Cardiac muscle cell (in vitro differentiated cells and primary cell): ENCODE data around the gene PC. TPM values are rescaled to one million over a fixed set of nuclear protein-coding genes. Genes with fewer than 3 reads are reported as not detected.
A peak's percentile ranks its signal among the peaks of the same experiment; 100 is the strongest.

Experiments
- DNase-seq, 2 donors: peaks; one replicate each; pipeline versions ENCODE4 v3.0.0 to v3.0.0-alpha.2; 2010 to 2017; ENCODE audit warnings: low read depth in 1 of 2, low spot score in 1 of 2
- H3K27ac ChIP-seq: fragments of 200-600 bp; sonication (generic); 2 replicates; pipeline ENCODE4 v1.5.1; 2016
- H3K27me3 ChIP-seq: fragments of 200-600 bp; sonication (generic); 2 replicates; pipeline ENCODE4 v1.6.0; 2016; ENCODE audit warnings: control low read depth
- H3K36me3 ChIP-seq: fragments of 200-600 bp; sonication (generic); 2 replicates; pipeline ENCODE4 v1.5.1; 2016; ENCODE audit warnings: control low read depth
- H3K4me1 ChIP-seq: fragments of 200-600 bp; sonication (generic); 2 replicates; pipeline ENCODE4 v1.8.1; 2017; ENCODE audit warnings: low read depth, mild to moderate bottlenecking, mixed run types
- H3K4me3 ChIP-seq: fragments of 200-600 bp; sonication (generic); 2 replicates; pipeline ENCODE4 v1.5.1; 2016; ENCODE audit warnings: mild to moderate bottlenecking
- H3K9me3 ChIP-seq: fragments of 200-600 bp; sonication (generic); 2 replicates; pipeline ENCODE4 v1.5.1; 2017; ENCODE audit warnings: low read depth, mild to moderate bottlenecking, control low read depth
- polyA plus RNA-seq: library from polyadenylated mRNA; unstranded; fragments of >200 nt; fragmentation: Nextera tagmentation; extraction: Ambion mirVana; gene quantifications from 2 replicates; pipeline ENCODE4 v1.2.1, GENCODE V29; 2016
- total RNA-seq: library from RNA; depleted of rRNA; stranded (reverse); fragments of >200 nt; gene quantifications from 2 replicates; pipeline ENCODE4 v1.2.3, GENCODE V29; 2016
- TF ChIP-seq, protein P1 (sequence below): IDR thresholded peaks from 2 replicates; pipeline ENCODE4 v1.5.1; 2012; ENCODE audit warnings: low read depth, mild to moderate bottlenecking, low read length

PC gene
- total and polyA plus RNA-seq, 2 experiments from 2014 or later = 20.5 to 30.7 TPM

DNA sequence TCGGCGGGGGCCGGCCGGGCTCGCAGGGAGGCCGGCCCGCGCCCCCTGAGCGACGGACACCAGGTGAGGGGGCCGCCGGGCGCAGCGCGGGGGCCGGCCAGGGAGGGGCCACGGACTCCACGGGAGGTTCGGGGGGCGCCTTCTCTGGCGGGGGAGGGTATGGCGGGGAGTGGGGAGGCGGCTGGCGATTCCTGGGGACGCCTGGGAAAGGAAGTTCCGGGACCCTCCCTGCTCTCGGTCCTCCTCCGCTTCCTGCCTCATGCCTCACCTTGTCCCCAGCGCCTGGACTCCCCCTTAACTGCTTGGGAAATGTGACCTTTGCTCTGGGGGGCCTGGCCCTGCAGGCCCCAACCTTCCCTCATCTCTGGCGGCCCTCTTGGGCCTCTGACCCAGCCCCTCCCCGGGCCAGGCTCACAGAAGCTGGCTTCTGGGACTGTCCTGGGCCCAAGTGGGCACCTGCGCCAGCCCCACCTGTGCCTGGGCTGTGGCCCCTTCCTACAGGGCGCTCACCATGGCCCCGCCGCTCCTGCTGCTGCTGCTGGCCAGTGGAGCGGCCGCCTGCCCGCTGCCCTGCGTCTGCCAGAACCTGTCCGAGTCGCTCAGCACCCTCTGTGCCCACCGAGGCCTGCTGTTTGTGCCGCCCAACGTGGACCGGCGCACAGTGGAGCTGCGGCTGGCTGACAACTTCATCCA is 100.8 kb downstream of the PC start:
- Histone ChIP-seq H3K4me1 (peaks cover 6% of the 10 kb centered on the region), H3K4me3 (peak overlapping the region; percentile 59), H3K27ac (no peak overlapping the region), H3K9me3 (no peaks in the 10 kb centered on the region), H3K36me3 (peaks cover 3% of the 10 kb centered on the region), H3K27me3 (no peaks in the 10 kb centered on the region)
- DNase-seq = no peak
- TF ChIP-seq, protein P1, sequence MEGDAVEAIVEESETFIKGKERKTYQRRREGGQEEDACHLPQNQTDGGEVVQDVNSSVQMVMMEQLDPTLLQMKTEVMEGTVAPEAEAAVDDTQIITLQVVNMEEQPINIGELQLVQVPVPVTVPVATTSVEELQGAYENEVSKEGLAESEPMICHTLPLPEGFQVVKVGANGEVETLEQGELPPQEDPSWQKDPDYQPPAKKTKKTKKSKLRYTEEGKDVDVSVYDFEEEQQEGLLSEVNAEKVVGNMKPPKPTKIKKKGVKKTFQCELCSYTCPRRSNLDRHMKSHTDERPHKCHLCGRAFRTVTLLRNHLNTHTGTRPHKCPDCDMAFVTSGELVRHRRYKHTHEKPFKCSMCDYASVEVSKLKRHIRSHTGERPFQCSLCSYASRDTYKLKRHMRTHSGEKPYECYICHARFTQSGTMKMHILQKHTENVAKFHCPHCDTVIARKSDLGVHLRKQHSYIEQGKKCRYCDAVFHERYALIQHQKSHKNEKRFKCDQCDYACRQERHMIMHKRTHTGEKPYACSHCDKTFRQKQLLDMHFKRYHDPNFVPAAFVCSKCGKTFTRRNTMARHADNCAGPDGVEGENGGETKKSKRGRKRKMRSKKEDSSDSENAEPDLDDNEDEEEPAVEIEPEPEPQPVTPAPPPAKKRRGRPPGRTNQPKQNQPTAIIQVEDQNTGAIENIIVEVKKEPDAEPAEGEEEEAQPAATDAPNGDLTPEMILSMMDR = no peak

DNA sequence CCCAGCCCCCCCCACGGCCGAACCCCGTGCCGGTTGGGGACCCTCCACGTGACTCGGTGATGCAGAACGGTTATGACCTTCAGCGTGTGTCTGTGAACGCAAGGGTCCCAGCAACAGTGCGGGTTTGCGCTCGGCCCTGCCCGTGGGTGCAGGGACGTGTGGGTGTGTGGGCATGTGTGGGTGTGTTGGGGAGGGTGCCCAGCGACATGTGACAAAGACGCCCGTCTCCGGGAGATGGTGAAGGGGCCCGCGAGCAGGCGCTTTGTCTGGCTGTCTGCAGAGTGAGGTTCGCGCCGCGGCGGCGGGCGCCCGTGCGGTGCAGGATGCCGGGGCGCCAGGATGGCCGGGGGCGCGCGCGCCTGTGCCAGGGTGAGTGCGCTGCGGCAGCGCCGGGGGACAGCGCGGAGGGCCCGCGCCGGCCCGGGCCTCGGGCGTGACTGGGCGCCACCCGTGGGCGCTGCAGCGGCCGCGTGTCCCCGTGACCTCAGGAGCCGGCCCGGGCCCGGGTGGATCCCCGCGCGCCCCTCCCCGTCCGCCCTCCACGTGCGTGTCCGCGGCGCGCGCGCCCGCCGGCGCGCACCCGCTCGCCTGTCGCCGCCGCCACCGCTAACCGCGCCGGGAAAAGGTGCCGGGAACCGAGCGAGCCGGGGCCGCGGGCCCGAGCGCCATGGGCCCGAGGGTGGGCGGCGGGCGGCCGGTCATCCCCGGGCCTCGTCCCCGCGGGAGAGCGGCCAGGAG is 101.5 kb downstream of the PC start, which contains the start of gene LRFN4:
LRFN4 (plus strand) TSS at position 569 of the 738 bp plus-strand sequence. CDS start 681 bp downstream, outside the sequence.
- TF ChIP-seq, protein P1 = no peak
- DNase-seq = peak in 1 of 2 donors; percentile 76
- Histone ChIP-seq H3K4me1 (peaks cover 6% of the 10 kb centered on the region), H3K27ac (peak within 1 kb of the TSS; percentile 2), H3K36me3 (peaks cover 3% of the 10 kb centered on the region), H3K27me3 (no peaks in the 10 kb centered on the region), H3K9me3 (no peaks in the 10 kb centered on the region), H3K4me3 (peak within 1 kb of the TSS; percentile 59)

DNA sequence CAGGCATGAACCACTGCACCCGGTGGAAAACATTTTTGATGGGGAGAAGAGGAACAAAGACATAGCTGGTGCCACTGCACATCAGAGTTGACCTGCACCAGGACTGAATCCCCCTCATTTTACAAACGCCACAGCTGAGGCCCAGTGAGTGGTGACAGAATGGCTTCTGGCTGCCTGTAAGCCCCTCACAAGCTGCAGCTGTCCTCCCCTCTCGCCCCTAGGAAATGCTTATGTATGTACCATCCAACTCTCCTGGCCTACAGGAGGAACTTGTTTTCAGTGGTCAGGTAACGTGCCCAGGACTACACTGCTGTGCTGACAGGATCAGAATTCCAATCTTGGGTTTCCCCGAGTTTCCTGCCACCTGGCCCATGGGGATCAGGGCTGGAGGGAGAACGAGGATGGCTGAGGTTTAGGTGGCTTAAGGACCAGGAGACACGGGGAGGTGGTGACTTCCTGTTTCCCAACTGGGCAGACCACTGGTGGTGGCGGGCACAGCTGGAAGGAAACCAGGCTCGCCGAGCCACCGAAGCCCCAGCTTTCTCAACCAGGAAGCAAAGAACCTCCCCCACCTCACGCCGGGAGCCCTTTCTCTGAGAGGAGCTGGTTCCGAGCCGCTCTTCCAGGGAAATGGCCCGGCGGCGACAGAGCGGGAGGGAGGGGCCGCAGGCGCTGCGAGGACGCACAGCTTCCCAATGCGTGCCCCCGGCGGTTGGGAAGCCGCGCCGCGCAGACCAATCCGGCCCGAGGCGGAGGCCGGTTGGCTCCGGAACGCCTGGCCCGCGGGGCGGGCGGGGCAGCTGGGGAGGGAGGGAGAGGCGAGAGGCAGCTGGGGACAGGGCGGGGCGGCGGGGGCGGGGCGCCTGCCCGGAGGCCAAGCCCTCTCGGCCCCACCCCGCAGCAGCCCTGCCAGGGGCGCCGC is 102.3 kb downstream of the PC start:
- Histone ChIP-seq H3K4me3 (peak overlapping the region; percentile 59), H3K27me3 (no peaks in the 10 kb centered on the region), H3K36me3 (peaks cover 3% of the 10 kb centered on the region), H3K4me1 (peaks cover 6% of the 10 kb centered on the region), H3K9me3 (no peaks in the 10 kb centered on the region), H3K27ac (peak overlapping the region; percentile 2)
- TF ChIP-seq, protein P1 = no peak
- DNase-seq = peak; percentile 95 to 97

DNA sequence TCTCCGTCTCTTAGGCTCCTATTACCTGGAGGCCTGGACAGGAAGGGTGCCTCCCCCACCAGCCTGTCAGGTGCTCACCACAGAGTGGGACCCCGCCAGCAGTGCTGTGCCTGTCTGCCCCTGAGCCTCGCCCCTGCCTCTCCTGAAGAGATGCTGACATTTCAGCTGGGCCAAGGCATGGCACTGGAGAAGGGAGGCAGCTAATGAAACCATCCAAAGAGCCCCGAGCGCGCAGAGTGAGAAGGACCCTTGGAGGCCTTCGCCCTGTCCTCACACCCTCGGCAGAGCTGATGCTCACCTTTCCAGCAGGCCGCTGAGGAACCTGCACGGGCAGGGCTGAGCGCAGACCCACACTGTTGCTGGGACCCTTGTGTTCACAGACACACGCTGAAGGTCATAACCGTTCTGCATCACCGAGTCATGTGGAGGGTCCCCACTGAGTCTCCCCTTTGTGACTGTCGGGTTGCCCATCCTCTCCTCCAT is 103.4 kb downstream of the PC start:
- TF ChIP-seq, protein P1 = no peak
- Histone ChIP-seq H3K9me3 (no peaks in the 10 kb centered on the region), H3K4me1 (peaks cover 6% of the 10 kb centered on the region), H3K4me3 (no peak overlapping the region), H3K27ac (no peak overlapping the region), H3K27me3 (no peaks in the 10 kb centered on the region), H3K36me3 (peaks cover 3% of the 10 kb centered on the region)
- DNase-seq = no peak

DNA sequence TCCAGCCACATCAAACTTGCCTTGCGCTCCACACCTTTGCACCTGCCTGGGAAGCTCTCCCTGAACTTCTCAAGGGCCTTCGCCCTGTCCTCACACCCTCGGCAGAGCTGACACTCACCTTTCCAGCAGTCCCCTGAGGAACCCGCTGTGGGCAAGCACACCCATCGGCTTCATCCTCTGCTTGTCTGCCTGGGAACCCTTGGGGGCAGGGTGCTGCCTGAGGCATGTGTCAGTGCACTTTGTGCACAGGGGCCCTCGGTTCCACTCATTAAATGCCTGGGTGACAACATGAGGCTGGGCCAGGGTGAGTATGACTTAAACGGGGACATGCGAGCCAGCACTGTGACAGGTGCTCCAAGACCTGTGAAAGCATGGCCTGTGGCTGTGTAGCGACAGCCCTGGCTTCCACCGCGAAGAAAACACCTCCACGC is 103.9 kb downstream of the PC start:
- TF ChIP-seq, protein P1 = no peak
- no peak for DNase-seq
- H3K36me3 ChIP-seq = no peaks in the 10 kb centered on the region
- H3K9me3 ChIP-seq = no peaks in the 10 kb centered on the region
- no peak overlapping the region for H3K27ac ChIP-seq
- no peaks in the 10 kb centered on the region for H3K27me3 ChIP-seq
- H3K4me1 ChIP-seq = peaks cover 6% of the 10 kb centered on the region
- no peak overlapping the region for H3K4me3 ChIP-seq
